GM20431 (cell line): ENCODE measurements around the gene NXPH1.

Experiments used
- in situ Hi-C: fragments of 300-500 bp; cut with MseI, MboI; formaldehyde crosslinking; loops from one replicate; pipeline ENCODE4 v1.15.0; 2020; ENCODE audit warnings: low sequenced_read_pairs; ENCODE audit not compliant: unreplicated experiment

NXPH1 gene

DNA sequence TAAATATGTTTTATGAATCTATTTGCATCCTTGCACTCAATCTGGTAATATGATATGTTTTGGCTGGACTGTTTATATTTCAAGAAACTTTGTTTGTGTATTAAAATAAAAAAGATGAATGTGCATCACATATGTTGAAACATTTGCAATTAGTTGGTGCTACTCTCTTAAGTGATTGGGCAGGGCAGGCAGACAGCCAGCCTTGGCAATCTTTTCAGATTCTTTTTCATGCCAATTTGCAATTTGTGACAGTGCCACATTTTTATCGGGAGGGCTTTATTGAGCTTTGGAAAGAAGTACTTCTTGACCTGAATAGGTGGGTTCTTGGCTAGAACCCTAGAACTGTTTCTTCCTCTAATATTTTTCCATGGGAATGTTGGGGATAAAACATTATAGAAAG, 152.2 kb downstream of the NXPH1 start:
- in situ Hi-C loops = no loop called here

DNA sequence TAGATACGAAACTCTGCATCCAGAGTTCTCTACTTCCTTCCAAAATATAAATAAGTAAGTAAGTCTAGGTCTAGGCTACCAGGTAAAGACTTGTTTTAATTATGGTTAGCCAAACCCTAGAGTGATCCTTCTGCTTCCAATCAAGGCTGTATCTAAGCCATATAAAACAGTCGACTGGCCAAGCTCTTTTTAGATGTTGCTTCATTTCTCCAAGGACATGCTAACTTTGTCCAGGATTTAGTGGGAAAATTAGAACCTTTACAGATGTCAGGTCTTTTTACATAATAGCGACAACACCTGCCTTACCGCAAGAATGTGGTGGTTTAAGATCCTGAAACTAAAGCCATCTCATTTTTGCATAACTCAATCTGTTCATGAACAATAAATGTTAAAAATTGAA, 156.8 kb downstream of the NXPH1 start:
- in situ Hi-C loops = no loop called here

DNA sequence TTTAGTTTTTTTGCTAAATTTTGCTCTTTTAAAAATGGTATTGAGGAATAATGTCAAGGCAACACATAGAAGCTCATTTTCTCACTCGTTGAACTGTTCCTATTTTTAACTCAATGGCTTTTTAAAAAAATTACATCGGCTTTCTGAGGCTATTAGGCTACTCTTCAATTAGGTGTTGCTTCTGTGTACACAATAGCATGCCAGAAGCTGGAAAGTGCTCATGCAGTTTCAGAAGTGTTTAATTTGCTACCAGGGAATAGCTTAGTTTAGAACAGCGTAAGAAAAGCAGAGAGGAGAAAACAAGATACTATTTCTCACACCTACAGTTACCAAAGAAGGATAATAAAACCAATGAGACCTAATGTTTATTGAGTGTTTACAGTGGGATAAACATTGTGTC, 157.4 kb downstream of the NXPH1 start:
- in situ Hi-C loops = no loop called here

DNA sequence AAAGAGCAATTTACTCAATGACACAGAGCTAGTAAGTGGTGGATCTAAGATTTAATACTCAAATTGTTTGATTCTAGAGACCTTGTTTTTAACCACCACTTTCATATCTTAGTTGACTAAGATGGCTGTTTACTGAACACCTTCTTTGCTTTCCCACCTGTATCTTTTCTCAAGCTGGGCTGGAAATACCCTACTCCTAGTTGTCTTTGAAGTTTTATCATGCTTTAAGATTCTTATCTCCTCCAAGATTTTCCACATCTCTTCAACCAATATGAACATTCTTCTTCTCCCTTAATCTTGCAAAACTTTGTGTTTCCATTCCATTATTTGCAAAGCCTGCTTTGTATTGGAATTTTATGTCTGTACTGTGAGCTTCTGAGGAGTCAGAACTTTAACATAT, 157.9 kb downstream of the NXPH1 start:
- in situ Hi-C loops = no loop called here

DNA sequence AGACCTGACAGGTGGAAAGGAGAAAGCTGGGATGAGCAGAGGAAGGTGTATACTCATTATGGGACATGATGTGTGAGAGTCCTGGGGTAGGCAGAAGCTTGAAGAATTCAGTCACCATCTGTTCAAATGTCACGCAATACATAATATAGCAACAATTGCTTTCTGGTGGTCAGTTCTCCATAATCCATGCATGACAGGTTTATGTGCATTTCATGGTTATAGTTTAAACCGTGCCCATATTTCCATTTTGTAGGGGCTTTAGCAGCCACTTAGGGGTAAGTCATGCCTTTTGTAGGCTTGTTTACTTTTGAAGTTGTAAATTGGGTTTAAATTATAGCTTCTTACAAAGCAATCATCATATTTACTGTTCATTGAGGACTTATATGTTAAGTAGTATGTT, 158.8 kb downstream of the NXPH1 start:
- in situ Hi-C loops = no loop called here

DNA sequence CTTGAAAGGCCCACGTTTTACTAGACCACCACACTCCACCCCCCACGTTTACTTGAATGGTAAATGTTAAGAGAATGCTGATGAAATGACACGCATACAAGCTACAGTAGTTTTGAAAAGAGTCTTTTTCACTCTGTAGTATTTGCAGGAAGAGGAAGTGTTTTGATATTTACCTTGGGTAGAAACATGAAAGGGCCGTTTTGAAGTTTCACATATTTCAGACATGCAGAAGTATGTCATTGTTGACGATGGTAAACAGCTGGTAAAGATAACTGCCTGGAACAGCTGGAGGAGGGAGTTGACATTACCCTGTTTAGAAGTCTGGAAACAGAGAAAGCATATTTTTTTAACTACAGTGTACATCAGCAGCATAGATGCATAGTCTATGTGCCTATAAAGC, 160.7 kb downstream of the NXPH1 start:
- in situ Hi-C loops = no loop called here

DNA sequence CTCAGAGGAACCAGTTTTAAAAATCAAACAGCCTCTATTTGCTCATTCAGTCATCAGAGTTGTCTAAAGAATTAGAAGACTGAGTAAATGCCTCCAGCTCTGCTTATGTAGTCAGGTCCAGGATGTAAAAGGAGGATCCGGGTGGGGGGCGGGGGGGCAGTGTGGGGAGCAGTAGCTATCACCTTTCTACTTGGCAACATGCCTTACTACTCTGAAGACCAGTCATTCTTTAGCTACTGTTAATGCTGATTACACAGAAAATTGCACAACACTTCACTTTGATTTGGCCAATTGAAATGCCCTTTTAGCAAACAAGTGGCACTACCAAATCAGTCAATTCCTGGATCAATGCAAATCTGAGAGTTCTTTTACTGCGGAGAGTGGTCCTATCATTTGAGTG, 164.2 kb downstream of the NXPH1 start:
- in situ Hi-C loops = no loop called here

DNA sequence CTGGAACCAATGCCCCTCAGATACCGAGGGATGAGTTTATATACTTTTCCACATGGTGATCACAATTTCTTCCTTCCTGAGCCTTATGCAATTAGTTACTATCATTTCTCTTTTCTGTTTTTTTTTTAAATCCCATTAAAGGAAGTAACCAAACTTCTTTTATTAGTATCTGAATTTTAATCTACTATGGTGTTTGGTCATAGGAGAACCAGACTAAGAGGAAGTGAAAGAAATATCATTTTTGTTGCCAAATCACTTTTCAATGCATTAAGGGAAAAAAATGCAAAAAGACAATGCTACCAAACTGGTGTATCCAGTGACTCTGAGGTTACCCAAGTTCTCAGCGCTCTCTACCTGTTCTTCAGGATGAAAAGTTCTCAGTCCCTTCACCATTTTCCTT, 167.7 kb downstream of the NXPH1 start:
- in situ Hi-C loops = no loop called here

DNA sequence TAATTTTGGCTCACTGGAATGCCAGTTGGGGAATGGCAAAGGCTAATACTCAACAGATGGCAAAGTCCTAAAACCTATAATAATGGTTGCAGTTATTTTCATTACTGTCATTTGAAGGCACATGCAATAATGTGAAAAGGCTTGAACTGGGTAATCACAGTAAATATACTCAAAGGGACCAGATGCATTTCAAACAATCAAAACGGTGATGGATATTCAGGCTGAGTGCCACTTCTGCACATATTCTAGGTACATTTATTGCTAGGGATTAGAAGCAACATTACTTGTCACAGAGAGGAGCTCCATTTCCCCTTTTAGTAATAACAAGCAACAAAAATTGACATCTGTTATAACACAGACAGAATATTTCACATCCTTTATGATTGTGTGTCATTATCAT, 171.8 kb downstream of the NXPH1 start:
- in situ Hi-C loops = no loop called here

DNA sequence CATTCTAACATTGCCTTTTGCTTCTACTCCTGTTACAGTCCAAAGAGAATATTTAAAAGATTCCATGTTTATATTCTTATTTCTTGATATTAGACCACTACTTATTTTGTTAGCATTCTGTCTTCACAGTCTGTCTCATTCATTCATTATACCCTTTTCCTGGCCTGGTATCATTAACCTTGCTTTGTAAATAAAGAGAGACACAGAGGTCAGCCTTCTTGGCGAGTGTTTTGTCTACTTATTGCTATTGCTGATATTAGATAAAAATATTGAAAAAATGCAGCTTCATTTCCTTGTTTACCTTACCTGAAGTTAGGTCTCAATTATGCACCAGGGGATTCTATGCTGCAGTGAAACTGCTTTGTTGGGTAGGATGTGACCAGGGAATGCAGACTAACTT, 179.2 kb downstream of the NXPH1 start:
- in situ Hi-C loops = no loop called here

DNA sequence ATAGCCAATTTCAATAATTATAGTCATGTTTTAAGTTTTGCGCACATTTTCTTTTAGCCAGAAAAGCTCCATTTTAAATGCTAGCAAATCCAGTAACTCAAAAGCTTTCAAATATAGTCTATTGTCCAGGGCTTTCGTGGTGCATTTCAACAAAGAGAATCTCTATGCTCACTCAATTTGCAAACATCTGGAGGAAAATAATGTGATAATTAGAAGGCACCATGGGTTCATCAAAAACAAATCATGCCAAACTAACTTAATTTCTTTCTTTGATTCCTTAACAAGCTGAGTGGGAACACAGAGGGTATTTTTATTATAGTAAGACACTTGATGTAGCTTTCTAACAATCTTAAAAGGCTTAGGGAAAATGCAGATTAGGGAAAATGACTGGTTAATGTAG, 179.8 kb downstream of the NXPH1 start:
- in situ Hi-C loops = no loop called here

DNA sequence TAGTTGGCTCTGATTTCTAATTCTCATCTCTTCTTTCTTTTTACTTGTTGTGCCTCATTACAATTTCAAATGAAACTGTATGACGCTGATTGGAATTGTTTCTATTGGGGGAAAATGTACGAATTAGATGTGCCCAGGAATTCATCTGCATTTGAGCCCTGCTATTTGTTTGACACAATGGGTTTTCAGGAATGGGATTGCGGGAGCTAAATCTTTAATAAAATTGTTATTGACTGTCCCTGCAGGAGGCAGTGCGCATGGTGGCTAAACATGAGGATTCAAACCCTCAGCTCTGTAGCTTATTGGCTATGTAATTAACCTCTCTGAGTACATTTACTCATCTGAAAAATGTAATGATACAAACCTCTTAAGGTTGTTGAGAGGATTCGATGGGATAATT, 181.6 kb downstream of the NXPH1 start:
- in situ Hi-C loops = no loop called here

DNA sequence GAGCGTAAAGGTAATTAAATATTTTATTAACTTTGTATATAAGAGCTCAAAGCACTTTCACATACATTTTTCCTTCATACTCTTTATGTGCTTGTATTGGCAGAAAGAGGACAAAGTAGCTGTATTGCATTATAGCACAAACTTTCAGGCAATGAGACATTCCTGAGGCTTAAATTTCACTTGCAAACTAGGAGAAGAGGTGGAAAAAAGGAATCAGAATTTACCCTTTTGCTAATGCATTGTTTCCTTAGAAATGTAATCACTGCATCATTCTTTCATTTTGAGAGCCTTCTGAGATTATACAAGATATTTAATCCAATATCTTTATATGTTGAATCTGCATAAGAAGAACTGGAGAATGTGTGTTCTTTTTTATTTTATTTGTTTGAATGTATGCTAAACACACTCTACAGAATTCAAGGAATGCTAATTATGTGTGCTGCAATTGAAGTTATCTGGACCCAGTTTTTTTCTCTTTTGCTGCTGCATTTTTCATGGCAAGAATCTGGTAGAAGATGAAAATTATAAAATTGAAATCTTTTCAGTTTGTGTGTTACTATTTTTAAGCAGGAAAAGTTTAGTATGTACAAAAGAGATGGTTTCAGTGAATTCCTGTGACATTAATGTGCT, 185.1 kb downstream of the NXPH1 start:
- in situ Hi-C loops = no loop called here

DNA sequence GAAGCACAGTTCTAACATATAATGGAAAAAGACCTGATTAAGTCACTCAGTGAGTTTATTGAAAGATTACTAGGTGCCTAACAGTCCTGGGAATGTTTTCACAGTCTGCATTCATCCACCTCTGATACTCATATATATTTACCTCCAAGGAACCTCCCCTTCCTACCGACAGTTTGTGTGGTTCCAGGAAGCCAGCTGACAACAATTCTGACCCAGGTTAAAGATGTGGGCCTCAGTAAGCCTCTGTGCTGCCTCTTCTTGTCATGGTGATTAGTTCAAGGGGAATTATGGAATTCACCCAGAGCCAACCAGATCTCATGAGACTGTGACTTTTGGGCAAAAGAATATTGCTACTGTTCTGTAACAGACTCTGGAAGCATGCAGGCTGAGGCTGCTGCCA, 186.8 kb downstream of the NXPH1 start:
- in situ Hi-C loops = no loop called here

DNA sequence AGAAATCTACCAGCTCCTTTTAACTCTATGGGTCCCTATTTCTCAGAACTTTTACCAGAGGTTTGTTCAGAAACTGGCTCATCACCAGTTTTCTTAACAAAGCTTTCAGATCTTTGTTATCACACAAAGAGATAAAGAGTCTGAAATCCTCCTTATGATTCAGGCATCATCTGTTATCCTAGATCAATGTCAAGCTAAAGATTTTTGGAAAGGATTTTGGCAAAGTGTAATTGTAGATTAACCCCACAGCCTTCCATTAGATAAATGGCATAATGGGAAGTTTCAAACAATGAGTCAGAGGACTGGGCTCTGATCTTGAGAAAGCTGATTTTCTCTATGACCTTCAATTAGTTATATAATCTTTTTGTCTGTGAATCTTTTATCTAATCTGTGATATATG, 192.2 kb downstream of the NXPH1 start:
- in situ Hi-C loops = no loop called here

DNA sequence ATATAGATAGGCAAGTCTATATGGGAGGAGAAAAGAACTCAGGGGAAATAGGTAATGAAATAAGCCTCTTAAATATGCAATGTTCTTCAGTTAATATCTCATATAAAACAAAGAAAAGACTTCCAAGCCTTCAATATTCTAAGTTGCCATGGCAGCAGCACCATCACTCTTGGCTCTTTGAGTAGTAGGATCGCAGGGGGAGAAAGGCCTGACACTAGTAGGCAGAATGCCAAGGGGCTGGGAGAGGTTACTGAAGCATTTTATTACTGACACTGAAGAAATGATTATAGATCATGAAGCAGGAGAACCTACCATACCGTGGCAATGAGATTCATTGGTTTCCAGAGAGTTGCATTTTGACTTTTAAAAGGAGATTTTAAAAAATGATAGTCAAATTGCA, 193.9 kb downstream of the NXPH1 start:
- in situ Hi-C loops = no loop called here

DNA sequence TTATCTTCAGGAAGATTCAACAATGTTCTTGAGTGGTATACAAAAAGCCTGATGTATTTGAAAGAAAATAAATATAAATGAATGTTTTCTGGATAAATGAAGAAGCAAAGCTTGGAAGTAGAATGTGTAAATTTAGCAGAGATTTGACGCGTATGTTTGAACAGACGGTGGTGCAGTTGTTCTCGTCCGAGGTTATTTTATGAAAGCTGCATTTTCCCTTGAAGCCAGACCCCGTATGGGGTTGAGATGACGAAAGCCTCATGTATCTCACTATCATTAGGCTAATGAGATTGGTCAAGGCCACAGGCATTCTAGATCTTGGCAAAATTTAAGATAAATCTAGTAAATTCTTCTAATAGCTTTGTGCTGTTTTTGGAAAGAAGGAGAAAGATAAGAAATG, 195.2 kb downstream of the NXPH1 start:
- in situ Hi-C loops = no loop called here

DNA sequence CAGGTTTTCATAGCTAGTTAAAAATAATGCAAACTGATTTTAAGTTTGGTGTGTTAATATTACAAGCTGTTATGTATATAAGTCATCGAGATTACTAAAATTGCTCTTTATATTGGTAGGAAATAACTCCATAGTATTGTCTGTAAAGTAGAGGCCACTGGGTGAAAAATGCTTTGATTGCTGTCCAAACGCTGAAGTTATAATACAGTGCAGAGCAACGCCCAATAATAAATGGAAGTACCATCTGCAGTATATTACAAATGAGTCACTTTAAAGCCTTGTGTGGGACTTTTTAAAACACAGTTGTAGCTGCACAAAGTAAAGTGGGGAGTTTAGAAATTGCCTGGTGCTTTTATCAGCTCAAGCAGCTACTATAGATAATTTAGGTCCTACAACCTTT, 196.1 kb downstream of the NXPH1 start:
- in situ Hi-C loops = no loop called here

DNA sequence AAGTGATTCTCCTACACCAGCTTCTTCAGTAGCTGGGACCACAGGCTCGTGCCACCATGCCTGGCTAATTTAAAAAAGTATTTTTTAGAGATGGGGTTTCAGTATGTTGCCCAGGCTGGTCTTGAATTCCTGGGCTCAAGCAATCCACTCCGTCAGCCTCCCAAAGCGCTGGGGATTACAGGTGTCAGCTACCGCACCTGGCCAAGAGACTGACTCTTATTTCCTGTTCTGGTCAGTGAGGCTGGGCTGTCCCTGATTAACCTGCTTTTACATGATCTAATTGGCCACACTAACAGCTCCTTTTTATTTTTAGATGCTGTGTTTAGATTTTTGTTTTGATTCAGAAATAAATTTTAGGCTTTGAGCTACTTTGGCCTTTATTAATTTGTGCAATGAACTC, 203.9 kb downstream of the NXPH1 start:
- in situ Hi-C loops = no loop called here

DNA sequence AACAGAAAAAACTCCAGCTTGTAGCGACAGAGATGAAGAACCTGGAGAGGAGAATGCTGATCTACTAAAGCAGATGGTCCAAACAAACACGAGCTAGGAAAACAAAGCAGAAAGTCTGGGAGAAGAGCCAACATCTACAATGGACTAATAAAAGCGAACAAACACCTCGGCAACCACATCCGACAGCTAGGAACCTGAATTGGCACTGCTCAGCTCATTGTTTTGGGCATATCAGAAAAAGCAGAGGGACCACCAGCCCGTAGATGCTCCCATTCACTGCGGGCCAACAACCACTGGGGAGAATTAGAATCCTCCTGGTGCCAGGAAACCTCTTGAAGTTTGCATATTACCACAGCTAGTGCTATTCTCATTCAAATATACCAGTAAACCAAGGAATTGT, 204.7 kb downstream of the NXPH1 start:
- in situ Hi-C loops = no loop called here

DNA sequence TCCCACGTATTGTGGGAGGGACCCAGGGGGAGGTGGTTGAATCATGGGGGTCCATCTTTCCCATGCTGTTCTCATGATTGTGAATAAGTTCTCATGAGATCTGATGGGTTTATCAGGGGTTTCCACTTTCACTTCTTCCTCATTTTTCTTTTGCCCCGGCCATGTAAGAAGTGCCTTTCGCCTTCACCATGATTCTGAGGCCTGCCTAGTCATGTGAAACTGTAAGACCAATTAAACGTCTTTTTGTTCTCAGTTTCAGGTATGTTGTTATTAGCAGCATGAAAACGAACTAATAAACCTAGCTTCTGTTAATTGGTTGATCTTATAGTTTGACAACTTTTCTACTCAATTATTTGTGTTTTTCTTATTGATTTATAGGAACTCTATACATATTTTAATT, 206.3 kb downstream of the NXPH1 start:
- in situ Hi-C loops = no loop called here

DNA sequence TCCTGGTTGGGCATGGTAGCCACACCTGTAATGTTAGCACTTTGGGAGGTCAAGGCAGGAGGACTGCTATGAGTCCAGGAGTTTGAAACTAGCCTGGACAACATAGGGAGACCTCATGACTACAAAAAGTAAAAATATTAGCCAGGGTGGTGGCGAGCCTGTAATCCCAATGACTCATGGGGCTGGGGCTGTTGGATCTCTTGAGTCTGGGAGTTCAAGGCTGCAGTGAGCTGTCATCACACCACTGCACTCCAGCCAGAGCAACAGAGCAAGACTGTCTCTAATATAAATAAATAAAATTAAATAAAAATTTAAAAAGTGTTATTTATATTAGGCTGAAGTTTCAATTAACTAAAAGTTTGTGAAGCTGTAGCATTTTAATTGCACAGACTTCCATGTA, 207.3 kb downstream of the NXPH1 start:
- in situ Hi-C loops = no loop called here
